ENCODE data around the gene MR1.

The MR1 gene

DNA sequence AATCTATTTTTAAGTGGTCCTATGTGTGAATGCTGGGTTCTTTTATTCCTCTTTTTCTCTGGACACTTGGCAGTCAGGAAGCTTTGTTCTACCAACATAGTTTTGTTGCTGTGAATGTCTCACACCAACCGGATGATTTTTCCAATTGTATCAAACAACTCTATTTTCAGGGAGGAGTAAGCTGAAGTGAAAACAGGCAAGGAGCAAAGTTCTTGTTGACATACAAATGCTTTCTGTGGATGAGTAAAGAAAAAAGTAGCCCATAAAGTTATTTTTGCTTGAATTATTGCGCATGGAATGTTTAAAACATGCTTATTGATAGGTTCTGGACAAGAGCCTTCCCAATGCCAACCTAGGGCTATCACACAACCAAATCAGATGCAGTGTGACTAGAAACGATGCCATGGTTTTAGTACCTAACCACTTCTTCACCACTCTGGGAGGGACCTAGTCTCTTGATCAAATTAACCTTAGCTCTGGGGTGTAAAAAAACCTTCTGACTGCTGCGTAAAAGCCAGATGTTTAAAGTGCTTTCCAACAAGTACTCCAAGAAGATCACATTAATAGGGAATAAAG, 59.2 kb downstream of the MR1 start:
- DNase-seq = no peak

DNA sequence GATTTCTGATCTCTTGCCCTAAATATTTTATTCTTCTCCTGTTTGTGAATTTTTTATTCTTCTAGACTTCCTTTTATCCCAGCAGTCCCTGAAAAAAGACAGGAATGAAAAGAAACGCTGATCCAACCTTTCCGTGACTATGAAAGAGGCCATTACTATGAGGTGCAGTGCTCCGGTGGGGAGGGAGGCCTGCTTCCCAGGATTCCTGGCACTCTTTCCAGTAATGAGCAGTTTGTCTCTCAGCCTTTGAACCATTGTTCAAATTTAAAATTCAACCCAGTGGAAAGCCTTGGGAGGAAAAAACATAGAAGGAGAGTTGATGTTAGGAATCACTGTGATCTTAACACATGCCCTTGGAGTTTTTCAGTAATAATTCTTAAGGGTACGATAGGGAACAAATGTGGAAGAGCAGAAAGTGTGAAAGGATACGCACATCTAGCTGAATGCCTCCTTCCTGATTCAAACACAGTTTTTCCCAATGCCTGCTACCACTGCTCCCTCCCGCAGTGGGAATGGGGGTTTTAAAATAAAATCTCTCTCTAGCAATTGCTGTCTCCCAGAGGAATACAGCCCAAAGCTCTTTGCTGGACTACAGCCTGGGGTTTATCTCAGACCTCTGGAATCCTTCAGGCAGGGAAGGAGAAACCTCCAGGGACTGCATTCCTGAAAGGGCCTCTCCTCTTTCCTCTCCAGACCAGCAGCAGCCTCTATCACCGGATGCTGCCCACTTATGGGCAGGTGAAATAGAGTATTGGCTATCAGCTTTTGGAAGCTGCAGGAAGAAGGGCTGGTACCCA, 60.8 kb downstream of the MR1 start:
- DNase-seq = no peak

DNA sequence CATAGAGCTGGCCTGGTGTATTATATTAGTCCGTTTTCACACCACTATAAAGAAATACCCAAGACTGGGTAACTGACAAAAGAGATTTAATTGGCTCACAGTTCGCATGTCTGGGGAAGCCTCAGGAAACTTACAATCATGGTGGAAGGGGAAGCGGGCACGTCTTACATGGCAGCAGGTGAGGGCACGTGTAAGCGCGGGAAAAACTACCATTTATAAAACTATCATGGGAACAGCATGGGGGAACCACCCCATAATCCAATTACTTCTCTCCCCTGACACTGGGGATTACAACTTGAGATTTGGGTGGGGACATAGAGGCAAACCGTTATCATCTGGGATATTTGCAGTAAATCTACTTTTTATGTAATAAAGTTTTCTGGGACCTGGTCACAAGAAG, 61.5 kb downstream of the MR1 start:
- no peak for DNase-seq

DNA sequence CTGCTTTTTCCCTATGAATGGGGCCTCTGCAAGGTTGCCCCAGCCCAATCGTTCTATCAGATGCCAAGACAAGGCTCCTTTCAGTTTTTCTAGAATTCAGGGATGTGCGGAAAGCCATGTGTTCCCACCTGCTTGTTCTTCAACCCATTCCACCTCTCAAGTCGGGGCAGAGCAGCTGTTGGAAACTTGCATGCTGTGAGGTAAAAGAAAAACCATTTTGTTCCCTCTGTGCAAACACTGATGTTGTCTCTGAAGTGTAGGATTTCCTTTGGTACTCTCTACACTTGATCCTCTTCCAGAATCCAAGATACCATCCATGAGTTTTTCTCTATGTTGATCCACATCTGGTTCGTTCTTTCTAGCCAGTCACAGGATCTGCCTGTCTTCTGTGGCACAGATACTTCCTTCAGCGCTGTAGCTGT, 62.0 kb downstream of the MR1 start:
- DNase-seq = no peak

DNA sequence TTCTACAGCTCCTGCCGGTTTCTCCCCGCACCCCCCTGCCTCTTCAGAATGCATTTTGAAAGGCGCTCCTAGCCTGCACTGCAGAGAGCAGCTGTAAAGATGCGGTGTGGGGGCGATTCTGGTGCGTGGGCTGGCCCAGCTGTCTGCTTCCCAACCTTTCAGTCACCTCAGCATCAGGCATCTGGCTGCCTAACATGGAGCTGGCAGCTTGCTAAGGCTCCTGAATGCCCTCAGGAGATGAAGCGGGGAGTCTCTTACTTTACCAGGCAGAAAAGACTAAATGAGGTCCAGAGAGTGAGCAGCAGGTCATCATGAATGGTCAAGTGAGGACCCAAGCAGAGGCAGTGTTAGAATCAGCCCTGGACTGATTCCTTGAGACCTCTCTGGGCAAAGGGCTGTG, 63.5 kb downstream of the MR1 start:
- peak; percentile 31 to 81 for DNase-seq

DNA sequence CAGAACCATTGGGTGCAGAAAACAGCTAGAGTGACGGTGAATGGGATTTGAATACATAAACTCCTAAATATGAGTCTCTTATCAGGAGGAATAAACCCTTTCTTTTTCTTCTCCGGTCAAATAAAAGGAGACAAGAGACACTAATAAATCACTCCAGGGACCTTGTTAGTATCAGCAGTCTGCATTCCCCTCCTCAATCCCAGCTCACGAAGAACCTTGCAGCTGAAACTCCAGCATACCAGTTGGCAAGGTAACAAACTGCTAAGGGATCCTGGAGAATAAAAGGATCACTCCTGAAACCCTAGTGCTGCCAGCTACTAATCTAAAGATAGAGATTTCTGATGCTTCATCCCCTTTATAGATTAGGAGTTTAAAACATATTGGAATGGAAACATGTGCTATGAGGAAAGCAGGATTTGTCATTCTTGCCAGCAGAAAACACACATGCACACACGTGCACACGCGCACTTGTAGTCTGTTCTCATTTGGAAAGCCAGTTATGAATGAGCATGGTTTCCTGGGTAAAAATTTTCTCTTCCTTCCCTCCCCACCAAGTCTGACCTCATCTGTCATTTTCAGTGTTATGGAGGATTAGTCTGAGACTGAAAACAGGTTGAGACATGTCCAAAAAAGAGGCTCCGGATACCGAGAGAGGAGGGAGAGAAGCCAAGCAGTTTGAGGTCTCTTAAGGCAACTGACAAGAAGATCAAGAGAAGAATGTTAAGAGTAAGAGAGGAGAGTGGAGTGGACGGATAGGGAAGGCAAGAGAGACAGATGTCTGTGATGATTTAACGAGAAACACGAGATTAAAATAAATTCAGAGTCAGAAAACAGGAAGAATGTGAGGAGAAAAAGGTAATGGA, 65.6 kb downstream of the MR1 start:
- peak; percentile 76 to 81 for DNase-seq

DNA sequence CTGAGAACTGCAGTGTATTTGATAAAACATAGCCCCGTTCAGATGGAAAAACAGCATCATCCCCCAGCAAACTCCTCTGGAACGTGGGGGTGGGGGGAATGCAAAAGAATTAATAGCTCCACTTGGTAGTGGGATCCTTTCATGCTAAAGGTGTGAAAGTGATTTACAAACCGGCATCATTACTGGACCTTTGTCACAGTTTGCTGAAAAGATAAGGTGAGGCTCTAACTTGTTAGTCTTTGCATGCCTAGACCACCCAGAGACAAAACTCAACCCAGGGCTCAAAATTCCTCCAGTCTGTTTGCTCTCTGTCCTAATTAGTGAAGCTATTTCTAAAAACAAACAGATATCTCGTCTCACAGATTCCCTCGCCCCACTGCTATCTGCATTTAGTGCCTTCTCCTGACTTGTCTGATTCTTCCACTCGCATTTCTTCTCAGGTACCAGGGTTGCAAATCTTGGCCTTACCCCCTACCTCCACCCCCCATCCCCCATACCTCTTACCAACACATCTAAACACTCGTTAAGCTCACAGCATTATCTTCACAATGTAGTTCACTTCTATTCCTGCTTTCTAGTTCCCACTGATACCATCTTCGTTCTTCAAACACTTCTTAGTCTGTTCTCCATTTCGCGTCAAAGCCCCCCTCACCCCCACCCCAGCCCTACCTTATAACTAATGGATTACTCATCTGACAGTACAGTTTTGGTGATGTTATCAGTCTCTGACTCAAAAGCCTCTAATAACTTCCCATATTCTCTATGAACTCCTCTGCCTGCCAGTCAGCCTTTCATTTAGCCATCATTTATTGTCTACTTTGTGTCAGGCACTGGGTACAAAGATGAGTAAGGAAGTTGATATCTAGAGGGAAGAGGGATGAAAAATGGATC, 66.5 kb downstream of the MR1 start:
- DNase-seq = no peak

DNA sequence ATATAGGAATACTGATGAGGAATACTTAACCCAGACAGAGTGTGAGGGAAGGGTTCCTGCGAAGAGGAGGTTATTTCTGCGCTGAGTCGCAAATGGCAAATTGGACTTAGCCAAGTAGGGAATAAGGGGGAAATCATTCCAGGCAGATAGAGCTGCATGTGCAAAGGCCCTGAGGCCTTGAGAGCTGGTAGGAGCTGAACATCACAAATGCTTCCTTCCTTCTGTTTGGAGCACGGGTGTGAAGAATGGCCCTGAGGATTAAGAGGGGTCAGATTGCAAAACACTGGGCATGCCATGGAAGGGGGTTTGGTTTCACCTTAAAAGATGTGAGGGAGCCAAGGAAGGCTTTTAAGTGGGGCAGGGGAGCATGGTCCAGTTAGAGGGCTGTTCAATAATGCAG, 67.2 kb downstream of the MR1 start:
- no peak for DNase-seq

DNA sequence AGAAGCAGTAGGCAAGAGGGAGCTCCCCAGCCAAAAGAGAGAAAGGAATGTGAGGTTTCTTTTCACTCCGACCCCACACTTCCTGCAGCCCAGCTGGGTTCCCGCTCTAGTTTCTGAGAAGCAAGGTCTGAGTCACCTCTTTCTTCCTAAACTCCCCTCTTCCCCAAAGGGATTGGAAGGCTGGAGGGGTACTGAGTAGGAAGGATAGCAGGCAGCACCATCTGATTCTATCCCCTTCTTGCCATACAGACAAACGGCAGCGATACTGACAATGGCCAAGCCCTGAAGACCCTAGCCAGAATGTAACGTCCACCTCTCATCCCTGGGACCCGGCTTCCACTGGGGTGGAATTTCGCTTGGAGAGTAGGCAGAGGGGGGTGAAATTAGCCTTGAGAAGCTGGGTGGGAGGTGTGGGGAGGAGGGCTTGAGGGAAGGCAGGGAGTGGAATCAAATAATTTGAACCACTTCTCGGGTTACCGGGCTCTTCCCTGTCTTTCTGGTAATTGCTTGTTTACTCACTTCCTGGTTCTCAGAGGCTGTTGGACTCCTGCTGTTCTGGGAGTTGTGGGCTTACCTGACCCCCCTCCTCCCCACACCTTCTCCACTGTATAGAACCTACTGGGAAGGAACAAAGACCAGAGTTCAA, 67.9 kb downstream of the MR1 start:
- DNase-seq = peak in 1 of 2 experiments; percentile 28

DNA sequence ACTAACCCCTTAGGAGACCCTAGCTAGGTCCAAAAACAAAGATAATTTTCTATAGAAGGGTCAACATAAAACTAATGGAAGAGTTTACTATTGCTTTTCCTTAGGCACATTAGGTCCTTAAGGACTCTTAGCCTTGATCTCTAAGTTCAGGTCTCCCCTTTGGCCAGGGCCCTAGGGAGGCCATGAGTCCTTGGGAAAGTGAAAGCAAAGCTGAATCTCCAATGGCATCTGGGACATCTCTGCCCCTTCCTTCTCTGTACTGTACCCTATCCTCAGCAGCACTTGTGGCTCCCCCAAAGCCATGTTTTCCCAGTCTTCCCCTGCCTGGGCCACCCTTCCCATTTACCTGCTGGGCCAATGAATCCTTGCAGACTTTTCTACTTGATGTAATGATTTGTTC, 69.1 kb downstream of the MR1 start:
- no peak for DNase-seq

DNA sequence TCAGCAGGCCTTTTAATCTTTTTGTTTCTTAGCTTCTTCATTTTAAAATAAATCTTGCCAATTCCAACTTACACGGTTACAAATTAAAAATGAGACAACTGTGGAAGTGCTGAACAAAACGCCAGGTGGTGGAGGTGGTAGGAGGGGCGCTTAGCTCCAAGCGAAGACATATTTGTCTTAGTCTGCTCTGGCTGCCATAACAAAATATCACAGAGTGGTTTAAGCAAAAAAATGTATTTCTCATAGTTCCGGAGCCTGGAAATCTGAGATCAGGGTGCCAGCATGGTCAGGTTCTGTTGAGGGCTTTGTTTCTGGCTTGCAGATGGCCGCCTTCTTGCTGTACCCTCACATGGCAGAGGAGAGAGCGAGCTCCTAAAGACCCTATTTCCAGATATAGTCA, 69.6 kb downstream of the MR1 start:
- DNase-seq = no peak

DNA sequence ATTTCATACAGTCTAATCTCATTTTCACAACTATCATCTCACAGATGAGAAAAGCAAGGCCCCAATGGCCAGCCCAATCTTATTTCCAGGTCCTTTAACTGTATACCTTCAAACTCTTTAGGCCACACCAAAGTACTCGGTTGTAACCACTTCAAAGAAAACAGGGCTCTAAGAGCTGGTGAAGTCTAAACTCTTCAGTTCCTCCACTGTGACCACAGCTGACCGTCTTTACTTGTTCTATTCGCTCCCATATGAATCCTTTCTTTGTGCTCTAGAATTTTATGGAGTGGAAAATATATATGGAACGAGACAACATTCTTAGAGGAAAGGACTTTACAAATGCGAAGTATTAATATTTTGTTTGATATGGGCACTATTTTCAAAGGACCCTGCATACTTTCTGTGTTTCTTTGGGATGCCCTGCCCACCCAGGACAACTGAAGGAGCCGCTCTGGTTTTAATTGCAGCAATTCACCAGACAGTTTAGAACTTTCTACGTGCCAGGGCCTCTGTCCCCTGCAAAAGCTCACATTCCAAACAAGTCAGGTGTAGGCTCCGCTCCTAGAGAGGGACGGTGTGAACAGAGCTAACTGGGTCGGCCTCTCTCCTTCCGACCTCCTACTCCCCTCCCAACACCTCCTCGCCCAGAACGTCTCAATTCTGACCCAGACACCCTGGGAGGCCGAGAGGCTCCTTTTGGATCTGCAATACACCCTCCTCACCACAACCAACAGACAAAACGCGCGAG, 70.4 kb downstream of the MR1 start:
- DNase-seq = no peak

DNA sequence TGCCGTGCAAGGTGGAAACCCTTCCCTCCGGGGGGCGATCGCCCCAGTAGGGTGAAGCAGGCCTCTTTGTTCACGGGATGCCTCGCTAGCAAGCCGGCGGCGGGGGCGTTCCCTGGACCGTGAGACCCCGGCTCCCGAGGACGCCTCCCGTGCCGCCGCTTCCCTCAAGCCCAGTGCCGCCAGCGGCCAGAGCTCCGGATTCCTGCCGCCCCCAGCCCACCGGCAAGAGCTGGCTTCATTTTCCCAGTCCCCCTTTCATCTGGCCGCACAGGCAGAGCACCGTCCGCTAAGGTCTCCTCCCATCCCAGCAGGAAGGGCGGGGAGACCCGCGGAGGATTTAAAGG, 71.0 kb downstream of the MR1 start:
- DNase-seq = peak in 1 of 2 experiments; percentile 50

DNA sequence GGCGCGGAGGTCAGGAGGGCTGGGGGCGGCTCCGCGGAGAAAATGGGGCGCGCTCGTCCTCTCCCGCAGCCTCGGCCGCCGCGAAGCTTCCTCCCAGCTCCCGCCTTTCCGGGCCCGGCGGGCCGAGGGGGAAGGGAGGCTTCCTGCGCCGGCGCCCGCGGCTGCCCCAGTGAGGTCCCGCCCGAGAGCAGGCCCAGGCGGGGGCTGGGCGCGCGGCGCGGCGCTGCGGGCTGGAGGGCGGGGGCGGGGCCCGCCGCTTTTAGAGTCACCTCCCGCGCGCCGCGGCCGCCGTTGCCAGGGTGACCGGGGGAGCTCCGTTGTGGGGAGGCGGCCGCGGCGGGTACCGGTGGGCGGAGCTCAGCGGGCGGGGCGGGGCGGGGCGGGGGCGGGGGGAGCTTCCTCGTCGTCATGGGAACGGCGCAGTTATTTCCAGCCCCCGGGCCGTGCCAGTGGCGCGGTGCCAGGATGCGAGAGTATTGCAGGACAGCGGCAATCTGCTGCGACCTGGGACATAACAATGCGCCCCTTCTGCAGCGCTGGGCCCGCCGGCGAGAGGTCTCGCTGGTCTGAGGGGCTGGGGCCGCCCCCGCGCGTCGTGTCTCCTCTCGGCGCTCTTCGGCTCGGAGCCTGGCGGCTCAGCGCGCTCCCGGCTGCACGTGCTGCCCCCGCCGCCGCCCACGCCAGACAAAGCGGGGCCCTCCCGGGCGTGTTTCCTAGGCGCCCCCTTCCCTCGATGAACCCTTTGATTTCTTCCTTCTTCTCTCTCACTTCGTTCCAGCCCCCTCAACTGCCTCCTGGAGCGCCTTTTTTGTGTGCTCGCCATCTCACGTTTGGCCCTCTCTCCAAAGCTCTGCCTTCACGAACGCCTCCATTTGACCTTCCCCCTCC, 71.6 kb downstream of the MR1 start:
- DNase-seq = peak; percentile 79 to 90

DNA sequence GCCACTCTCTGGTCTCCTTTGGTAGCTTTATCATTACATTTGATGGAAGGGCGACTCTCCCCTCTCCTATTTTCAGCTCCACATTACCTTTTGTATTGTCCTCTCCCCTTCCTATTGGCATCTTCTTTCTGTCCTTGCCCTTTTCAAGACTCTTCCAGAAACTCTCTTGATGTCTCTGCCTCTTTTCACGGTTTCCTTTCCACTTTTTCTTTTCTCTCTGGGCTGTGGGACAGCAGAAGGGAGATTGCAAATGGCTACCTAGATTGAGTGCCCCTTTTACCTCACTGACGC, 72.2 kb downstream of the MR1 start:
- DNase-seq = no peak

DNA sequence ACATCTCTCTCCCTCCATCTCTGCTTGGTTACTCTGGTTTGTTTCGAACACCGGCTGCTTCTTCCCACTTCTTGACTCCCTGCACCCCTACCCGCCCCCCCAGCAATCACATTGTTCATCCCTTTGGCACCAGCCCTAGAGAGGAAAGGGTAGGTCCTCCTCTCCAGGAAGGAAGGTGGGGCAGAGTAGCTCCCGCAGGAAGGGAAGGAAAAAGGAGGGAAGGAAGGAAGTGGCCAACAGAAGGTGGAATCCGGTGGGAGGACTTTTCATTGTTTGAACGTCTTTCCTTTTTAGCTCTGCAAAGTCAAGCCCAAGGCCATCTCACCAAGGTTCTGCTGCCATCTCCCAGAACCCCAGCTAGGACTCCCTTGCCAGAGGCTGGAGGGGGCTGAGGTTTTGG, 72.7 kb downstream of the MR1 start:
- no peak for DNase-seq

DNA sequence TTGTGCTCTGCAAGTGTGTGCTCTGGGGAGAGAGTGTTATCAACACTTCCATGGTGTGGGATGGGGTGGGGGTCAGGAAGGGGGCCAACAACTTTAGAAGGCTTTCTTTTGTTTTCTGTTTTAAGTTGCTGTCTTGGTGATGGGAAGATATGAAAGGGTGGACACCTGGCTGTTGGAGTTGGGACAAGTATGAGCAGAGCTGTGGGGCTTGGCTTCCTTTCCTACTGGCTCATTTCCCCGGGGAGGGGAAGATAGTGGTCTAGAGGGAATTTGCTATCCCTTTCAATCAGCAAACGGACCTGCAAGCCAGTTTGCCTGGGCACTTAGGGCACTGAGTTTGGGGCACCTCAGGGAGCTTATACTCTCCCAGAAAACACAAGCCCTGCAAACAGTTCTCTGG, 73.9 kb downstream of the MR1 start:
- DNase-seq = no peak

DNA sequence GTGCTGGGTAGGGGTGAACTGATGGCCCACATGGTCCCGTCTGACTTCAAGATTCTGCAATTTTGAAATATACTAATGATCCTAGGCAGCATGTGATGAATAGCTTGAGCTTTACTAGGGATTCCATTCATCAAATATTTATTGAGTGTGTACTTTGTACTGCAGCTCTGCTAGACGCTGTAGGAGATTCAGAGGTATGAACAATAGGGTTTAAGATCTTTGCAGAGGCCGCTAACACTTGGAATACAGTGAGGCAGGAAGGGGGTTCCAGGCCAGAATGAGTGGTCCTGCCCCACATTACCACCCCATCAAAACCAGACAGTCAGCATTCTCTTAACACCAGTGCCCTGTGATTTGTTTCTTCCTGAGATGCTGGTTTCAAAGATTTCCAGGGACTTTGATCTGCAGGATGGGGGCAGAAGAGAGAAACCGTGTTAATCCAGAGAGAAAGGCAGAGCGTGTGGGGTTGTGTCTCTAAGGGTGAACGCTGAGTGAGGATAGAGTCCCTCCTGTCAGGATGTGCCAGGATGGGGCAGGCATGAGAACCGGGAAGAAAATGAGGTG, 74.6 kb downstream of the MR1 start:
- DNase-seq = no peak

DNA sequence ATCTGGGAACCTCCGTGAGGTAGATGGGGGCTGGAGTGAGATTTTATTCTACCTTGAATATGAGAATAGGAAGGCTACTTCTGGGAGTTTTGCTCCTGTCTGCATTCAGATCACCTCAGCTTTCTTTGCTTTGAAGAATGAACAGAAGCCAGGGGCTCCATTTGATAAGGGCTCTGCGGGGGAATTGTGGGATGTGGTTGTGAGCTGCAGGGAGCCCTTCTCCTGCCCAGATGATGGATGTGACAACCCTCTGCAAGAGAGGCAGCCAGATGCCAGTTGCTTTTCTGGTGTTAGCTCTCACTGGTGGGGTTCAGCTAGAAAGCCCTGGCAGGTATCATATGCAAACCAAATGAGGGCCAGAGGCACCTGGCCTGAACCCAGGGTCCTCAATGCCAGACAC, 76.2 kb downstream of the MR1 start:
- DNase-seq = no peak
